B cell (primary cell): ENCODE results near the gene GJA8. TPM values are rescaled to one million over a fixed set of nuclear protein-coding genes. Genes with fewer than 3 reads are reported as not detected.
"Not testable (repeated sequence)": the region's sequence is repeated elsewhere in the genome, so short reads cannot be mapped to it uniquely, and the experiment has no call there.

Experiments
- ATAC-seq: fragments of 200-7000 bp; cut with Tn5 transposase; one replicate; pipeline ENCODE4 v1.10.0; 2021; ENCODE audit warnings: low read depth, mild to moderate bottlenecking, moderate number of reproducible peaks, moderate library complexity
- CTCF ChIA-PET: fragments of 350-600 bp; sonication (Branson Sonifier 250); formaldehyde crosslinking; loops from one replicate; lab custom pipeline; 2021; ENCODE audit warnings: antibody characterized with exemption, inconsistent platforms; lab: Charles Lee
- POLR2A ChIA-PET: fragments of 350-600 bp; sonication (Branson Sonifier 250); formaldehyde crosslinking; loops from one replicate; lab custom pipeline; 2021; ENCODE audit warnings: antibody characterized with exemption; lab: Charles Lee
- DNase-seq: peaks from one replicate; pipeline ENCODE4 v3.0.0; 2013
- H2AFZ ChIP-seq: 2 replicates; pipeline ENCODE4 v1.6.1; 2012; ENCODE audit warnings: mild to moderate bottlenecking, low read depth, low read length; ENCODE audit not compliant: insufficient read depth, poor library complexity, severe bottlenecking
- H3K27ac ChIP-seq, 2 donors: 1 replicate in 1 of 2; 2 replicates in 1 of 2; pipeline ENCODE4 v1.5.1; 2012 to 2013; ENCODE audit warnings: low read length in 2 of 2, mild to moderate bottlenecking in 2 of 2, moderate library complexity in 1 of 2
- H3K27me3 ChIP-seq, 4 experiments: fragments of 200-600 bp in 1 of 4; sonication (generic) in 1 of 4; replicated peaks in 1 of 4; 1 replicate in 2 of 4; 2 replicates in 2 of 4; pipeline versions ENCODE4 v1.6.1 to v1.7.0; 2013 to 2016; ENCODE audit warnings: low read length in 3 of 4, mild to moderate bottlenecking in 2 of 4, mixed read lengths in 1 of 4, moderate library complexity in 1 of 4; ENCODE audit not compliant: insufficient read depth in 4 of 4, control insufficient read depth in 3 of 4; ENCODE audit errors: control extremely low read depth in 1 of 4
- H3K36me3 ChIP-seq, 2 experiments: replicated peaks in 1 of 2; 1 replicate in 1 of 2; 2 replicates in 1 of 2; pipeline versions ENCODE4 v1.6.1 to v1.7.1; 2013; ENCODE audit warnings: low read length in 1 of 2; ENCODE audit not compliant: insufficient read depth in 2 of 2, control insufficient read depth in 1 of 2; ENCODE audit errors: control extremely low read depth in 1 of 2, extremely low read depth in 1 of 2
- H3K4me1 ChIP-seq, 2 donors: fragments of 200-600 bp in 1 of 2; sonication (generic) in 1 of 2; 1 replicate in 1 of 2; 2 replicates in 1 of 2; pipeline versions ENCODE4 v1.5.1 to v1.6.1; 2013 to 2017; ENCODE audit warnings: low read length in 2 of 2; ENCODE audit not compliant: control insufficient read depth in 2 of 2, insufficient read depth in 2 of 2
- H3K4me2 ChIP-seq: replicated peaks from 2 replicates; pipeline ENCODE3; 2012; ENCODE audit warnings: mild to moderate bottlenecking, low read depth, low read length; ENCODE audit not compliant: poor library complexity, severe bottlenecking
- H3K4me3 ChIP-seq, 5 experiments: fragments of 200-600 bp in 1 of 5; sonication (generic) in 1 of 5; 1 replicate in 3 of 5; 2 replicates in 2 of 5; pipeline versions ENCODE4 v1.5.1 to v1.7.0; 2011 to 2016; ENCODE audit warnings: low read length in 4 of 5, mild to moderate bottlenecking in 4 of 5, low read depth in 2 of 5, control low read depth in 1 of 5, moderate library complexity in 1 of 5; ENCODE audit not compliant: insufficient read depth in 1 of 5; ENCODE audit errors: control extremely low read depth in 1 of 5, extremely low read depth in 1 of 5
- H3K79me2 ChIP-seq: fragments of 200-600 bp; sonication (generic); one replicate; pipeline ENCODE4 v1.6.0; 2016; ENCODE audit warnings: low read length; ENCODE audit not compliant: control insufficient read depth, insufficient read depth
- H3K9ac ChIP-seq: fragments of 200-600 bp; sonication (generic); 2 replicates; pipeline ENCODE4 v1.6.1; 2017; ENCODE audit warnings: mild to moderate bottlenecking, low read length, moderate library complexity
- H3K9me3 ChIP-seq, 3 donors: one replicate each; pipeline versions ENCODE4 v1.6.1 to v1.7.1; 2013; ENCODE audit warnings: low read length in 2 of 3; ENCODE audit not compliant: control insufficient read depth in 2 of 3, insufficient read depth in 1 of 3; ENCODE audit errors: control extremely low read depth in 1 of 3
- H4K20me1 ChIP-seq: 2 replicates; pipeline ENCODE4 v1.6.0; 2012; ENCODE audit warnings: mild to moderate bottlenecking, low read length; ENCODE audit not compliant: insufficient read depth, control insufficient read depth, poor library complexity, severe bottlenecking
- H3K27ac Mint-ChIP-seq: one replicate; pipeline ENCODE4 v1.8.0; 2021; ENCODE audit warnings: mixed read lengths
- H3K27me3 Mint-ChIP-seq: one replicate; pipeline ENCODE4 v1.8.0; 2021; ENCODE audit warnings: mixed read lengths
- H3K4me1 Mint-ChIP-seq: one replicate; pipeline ENCODE4 v1.8.0; 2021; ENCODE audit warnings: mixed read lengths
- H3K4me3 Mint-ChIP-seq: one replicate; pipeline ENCODE4 v1.8.0; 2021; ENCODE audit warnings: mixed read lengths
- H3K9me3 Mint-ChIP-seq: one replicate; pipeline ENCODE4 v1.8.0; 2022; ENCODE audit warnings: mixed read lengths; ENCODE audit not compliant: insufficient read depth
- WGBS: methylation state at CpG from one replicate; pipeline ENCODE4 v1.1.5; 2013; ENCODE audit warnings: missing lambda C conversion rate; ENCODE audit not compliant: insufficient coverage; 5-methylcytosine and 5-hydroxymethylcytosine counted together
- intact Hi-C: fragments of 100-400 bp; cut with micrococcal nuclease; formaldehyde crosslinking; loops from one replicate; pipeline ENCODE4 v1.10.0; 2022
- polyA plus RNA-seq: library from polyadenylated mRNA; depleted of rRNA; stranded (reverse); fragments of >200 nt; gene quantifications from 2 replicates; pipeline ENCODE4 v1.2.3, GENCODE V29; 2012
- total RNA-seq, 2 donors: library from RNA; stranded (reverse); fragments of 120-200 nt in 1 of 2; gene quantifications; 1 replicate in 1 of 2; 2 replicates in 1 of 2; pipeline versions ENCODE4 v1.2.3 to v1.2.4, GENCODE V29; 2013 to 2022

GJA8 gene
- total and polyA plus RNA-seq, 2 donors (not counting 1 experiment from before 2014, with no cell fraction given): not detected

- H3K79me2 ChIP-seq, POLR2A ChIA-PET, intact Hi-C loops, H3K9ac ChIP-seq, H3K36me3 ChIP-seq, H3K4me3 ChIP-seq, H3K4me2 ChIP-seq, ATAC-seq, H2AFZ ChIP-seq, H3K27ac Mint-ChIP-seq, H4K20me1 ChIP-seq, H3K4me3 Mint-ChIP-seq, H3K27ac ChIP-seq, H3K27me3 Mint-ChIP-seq, H3K9me3 ChIP-seq, DNase-seq, CTCF ChIA-PET, H3K27me3 ChIP-seq, H3K4me1 ChIP-seq, H3K9me3 Mint-ChIP-seq: not testable (repeated sequence)
- no CpG with 5 or more reads among the region's 10 CpGs for WGBS
- peaks cover 17% of the 10 kb centered on the region for H3K4me1 Mint-ChIP-seq
Observed at GRCh38 chr1:147927689-147928088, 25.1 kb downstream of the GJA8 start.

- H3K27me3 ChIP-seq, H3K27me3 Mint-ChIP-seq, POLR2A ChIA-PET, H3K79me2 ChIP-seq, CTCF ChIA-PET, intact Hi-C loops, H3K9me3 ChIP-seq, H3K9me3 Mint-ChIP-seq, H4K20me1 ChIP-seq, H3K36me3 ChIP-seq, H3K4me1 ChIP-seq: not testable (repeated sequence)
- Histone ChIP-seq H3K9ac (peak within 1 kb of the TSS; percentile 76), H2AFZ (peak within 1 kb of the TSS; percentile 74), H3K4me3 (peak within 1 kb of the TSS in 4 of 5 experiments; percentile 72 to 80 (median 75)), H3K4me2 (peak within 1 kb of the TSS; percentile 46), H3K27ac (peak within 1 kb of the TSS; percentile 33 to 67)
- DNase-seq (peak; percentile 92), ATAC-seq (peak; percentile 99)
- peaks cover 17% of the 10 kb centered on the region for H3K4me1 Mint-ChIP-seq
- peak within 1 kb of the TSS; percentile 86 for H3K4me3 Mint-ChIP-seq
- WGBS: under 1% methylated on average over 35 of the region's 72 CpGs
- H3K27ac Mint-ChIP-seq: peak within 1 kb of the TSS; percentile 84
Observed at GRCh38 chr1:147928236-147929132, 25.9 kb downstream of the GJA8 start, which contains the start of gene GPR89B. TSS of gene GPR89B (plus strand) at chr1:147928420. CDS start at chr1:147928537, 117 bp downstream.

GRCh38 chr1:147931137-147931536, 28.5 kb downstream of the GJA8 start:
- H3K27me3 ChIP-seq, H3K9me3 Mint-ChIP-seq, H3K27me3 Mint-ChIP-seq, H3K27ac Mint-ChIP-seq, DNase-seq, H2AFZ ChIP-seq, H3K4me2 ChIP-seq, H3K4me3 Mint-ChIP-seq, H3K9ac ChIP-seq, ATAC-seq, H3K9me3 ChIP-seq, POLR2A ChIA-PET, H3K27ac ChIP-seq, H3K36me3 ChIP-seq, H3K79me2 ChIP-seq, H3K4me1 ChIP-seq, H3K4me3 ChIP-seq, CTCF ChIA-PET, H4K20me1 ChIP-seq, intact Hi-C loops: not testable (repeated sequence)
- peaks cover 17% of the 10 kb centered on the region for H3K4me1 Mint-ChIP-seq
- no CpG with 5 or more reads among the region's 2 CpGs for WGBS

GRCh38 chr1:147935296-147935695, 32.7 kb downstream of the GJA8 start:
- 90% methylated on average over 2 of the region's 3 CpGs for WGBS
- ATAC-seq, H2AFZ ChIP-seq, H3K4me3 ChIP-seq, POLR2A ChIA-PET, H3K4me2 ChIP-seq, H3K4me3 Mint-ChIP-seq, H3K9ac ChIP-seq, H3K27ac Mint-ChIP-seq, H3K27me3 ChIP-seq, H3K4me1 ChIP-seq, H3K9me3 Mint-ChIP-seq, H3K36me3 ChIP-seq, intact Hi-C loops, H3K9me3 ChIP-seq, H3K27ac ChIP-seq, H3K4me1 Mint-ChIP-seq, H3K27me3 Mint-ChIP-seq, DNase-seq, H3K79me2 ChIP-seq, H4K20me1 ChIP-seq, CTCF ChIA-PET: not testable (repeated sequence)
